GM12878 (cell line): ENCODE measurements around the gene KIRREL3. TPM values are rescaled to one million over a fixed set of nuclear protein-coding genes. Genes with fewer than 3 reads are reported as not detected.

Source experiments
- ATAC-seq: fragments of 200-7000 bp; cut with Tn5 transposase; 3 replicates; pipeline ENCODE4 v1.9.1; 2020; ENCODE audit warnings: mild to moderate bottlenecking, moderate library complexity
- BruUV-seq: library from RNA; stranded (reverse); fragments of 400-500 nt; replicated peaks from 2 replicates; lab custom pipeline; 2021; lab: Mats Ljungman, UMichigan
- CTCF ChIA-PET: fragments of 300-600 bp; sonication (Branson Sonifier 250); formaldehyde crosslinking; extraction: SDS; loops from one replicate; lab custom pipeline; 2021; ENCODE audit warnings: inconsistent platforms; lab: Yijun Ruan, JAX
- POLR2A ChIA-PET: fragments of 350-600 bp; formaldehyde crosslinking; extraction: SDS; loops from one replicate; lab custom pipeline; 2021; ENCODE audit warnings: inconsistent platforms; lab: Charles Lee
- RAD21 ChIA-PET: fragments of 300-600 bp; sonication (Branson Sonifier 250); formaldehyde crosslinking; loops from one replicate; lab custom pipeline; 2023; ENCODE audit warnings: antibody characterized with exemption; ENCODE audit not compliant: unreplicated experiment; lab: Charles Lee
- SMC1A ChIA-PET: fragments of 300-600 bp; sonication (Branson Sonifier 250); formaldehyde crosslinking; loops from one replicate; lab custom pipeline; 2023; ENCODE audit not compliant: unreplicated experiment, uncharacterized antibody; lab: Charles Lee
- DNase-seq: peaks from one replicate; pipeline ENCODE4 v3.0.0-alpha.2; 2011; ENCODE audit warnings: low read depth, low spot score
- FAIRE-seq: peaks from 3 replicates; lab custom pipeline; 2011; peaks lifted over from hg19 to GRCh38; lab: Jason Lieb, UNC
- H2AFZ ChIP-seq: 2 replicates; pipeline ENCODE4 v1.6.0; 2011; ENCODE audit warnings: low read depth, low read length, control low read depth; ENCODE audit not compliant: control insufficient read depth
- H3K27ac ChIP-seq: 2 replicates; pipeline ENCODE4 v1.5.1; 2011; ENCODE audit warnings: control low read depth; ENCODE audit not compliant: control insufficient read depth, insufficient read depth
- H3K27me3 ChIP-seq, 2 experiments: replicated peaks in 1 of 2; 2 replicates each; pipeline versions ENCODE4 v1.6.0 to v1.6.1; 2011; ENCODE audit warnings: low read length in 1 of 2; ENCODE audit not compliant: control insufficient read depth in 2 of 2, insufficient read depth in 2 of 2
- H3K36me3 ChIP-seq, 2 experiments: 2 replicates each; pipeline ENCODE4 v1.5.1; 2011; ENCODE audit warnings: low read length in 1 of 2; ENCODE audit not compliant: control insufficient read depth in 2 of 2, insufficient read depth in 2 of 2
- H3K4me1 ChIP-seq: 2 replicates; pipeline ENCODE4 v1.6.1; 2011; ENCODE audit warnings: mild to moderate bottlenecking, low read length, moderate library complexity, mixed read lengths; ENCODE audit not compliant: control insufficient read depth, insufficient read depth
- H3K4me2 ChIP-seq: 2 replicates; pipeline ENCODE4 v1.6.0; 2011; ENCODE audit warnings: control low read depth; ENCODE audit not compliant: control insufficient read depth, insufficient read depth
- H3K4me3 ChIP-seq: fragments of 200-600 bp; sonication (generic); 2 replicates; pipeline ENCODE4 v1.5.1; 2016
- H3K79me2 ChIP-seq: 2 replicates; pipeline ENCODE4 v1.6.0; 2011; ENCODE audit warnings: low read length; ENCODE audit not compliant: control insufficient read depth, insufficient read depth
- H3K9ac ChIP-seq: 2 replicates; pipeline ENCODE4 v1.8.0; 2011; ENCODE audit warnings: low read length, control low read depth, mixed read lengths; ENCODE audit not compliant: control insufficient read depth, insufficient read depth
- H3K9me3 ChIP-seq: replicated peaks from 3 replicates; pipeline ENCODE4 v1.5.1; 2011; ENCODE audit warnings: mild to moderate bottlenecking, low read length; ENCODE audit not compliant: control insufficient read depth, insufficient read depth
- H4K20me1 ChIP-seq: 2 replicates; pipeline ENCODE4 v1.6.0; 2011; ENCODE audit not compliant: control insufficient read depth, insufficient read depth
- EP300 ChIP-seq, 2 experiments: fragments of 150-350 bp in 1 of 2; IDR thresholded peaks; 2 replicates each; pipeline ENCODE4 v1.6.1; 2011 to 2012; ENCODE audit warnings: low read depth in 2 of 2, low read length in 2 of 2, borderline replicate concordance in 1 of 2, improper control_type of control experiment in 1 of 2, inconsistent platforms in 1 of 2; ENCODE audit not compliant: control insufficient read depth in 1 of 2
- NFYB ChIP-seq: IDR thresholded peaks from 2 replicates; pipeline ENCODE4 v1.6.1; 2011; ENCODE audit warnings: low read depth, mild to moderate bottlenecking, low read length, improper control_type of control experiment, moderate library complexity; ENCODE audit not compliant: insufficient read depth
- NRF1 ChIP-seq: conservative IDR thresholded peaks from 2 replicates; pipeline ENCODE4 v1.6.1; 2011; ENCODE audit warnings: mild to moderate bottlenecking, low read depth, low read length, improper control_type of control experiment
- RAD51 ChIP-seq: fragments of 450-650 bp; IDR thresholded peaks from 2 replicates; pipeline ENCODE4 v1.6.1; 2016; ENCODE audit warnings: moderate library complexity, mild to moderate bottlenecking, inconsistent platforms
- SIX5 ChIP-seq: IDR thresholded peaks from 2 replicates; pipeline ENCODE4 v1.6.1; 2011; ENCODE audit warnings: mild to moderate bottlenecking, low read depth, low read length, moderate library complexity; ENCODE audit not compliant: severe bottlenecking
- SMAD5 ChIP-seq: IDR thresholded peaks from 2 replicates; pipeline ENCODE4 v1.6.1; 2016; ENCODE audit warnings: antibody characterized with exemption, low read depth
- SMARCA5 ChIP-seq: fragments of 450-650 bp; IDR thresholded peaks from 2 replicates; pipeline ENCODE4 v1.6.1; 2017; ENCODE audit warnings: mild to moderate bottlenecking
- SREBF1 ChIP-seq: IDR thresholded peaks from 2 replicates; pipeline ENCODE4 v1.6.1; 2012; ENCODE audit warnings: mild to moderate bottlenecking, low read length
- STAT1 ChIP-seq: fragments of 450-650 bp; conservative IDR thresholded peaks from 2 replicates; pipeline ENCODE4 v1.6.1; 2014; ENCODE audit warnings: antibody characterized with exemption, mild to moderate bottlenecking
- TCF3 ChIP-seq: IDR thresholded peaks from 2 replicates; pipeline ENCODE4 v1.6.1; 2012; ENCODE audit warnings: low read depth, mild to moderate bottlenecking, low read length, borderline replicate concordance; ENCODE audit not compliant: insufficient read depth
- ZSCAN29 ChIP-seq: fragments of 450-650 bp; IDR thresholded peaks from 2 replicates; pipeline ENCODE4 v1.6.1; 2017; ENCODE audit warnings: mild to moderate bottlenecking, moderate library complexity
- ZZZ3 ChIP-seq: IDR thresholded peaks from 2 replicates; pipeline ENCODE4 v1.6.1; 2011; ENCODE audit warnings: low read depth; ENCODE audit not compliant: control insufficient read depth, insufficient read length
- WGBS: methylation state at CpG from one replicate; pipeline ENCODE4 v1.1.6; 2016; ENCODE audit warnings: low lambda C conversion rate; ENCODE audit not compliant: insufficient replicate concordance, insufficient coverage; ENCODE audit errors: missing lambda C conversion rate; 5-methylcytosine and 5-hydroxymethylcytosine counted together
- in situ Hi-C: fragments of 300-500 bp; cut with MboI; formaldehyde crosslinking; loops from 9 replicates; pipeline ENCODE4 v1.14.3; 2018; ENCODE audit warnings: mixed read lengths
- intact Hi-C: fragments of 100-400 bp; cut with micrococcal nuclease; formaldehyde crosslinking; loops from one replicate; pipeline ENCODE4 v1.14.2; 2022; ENCODE audit not compliant: unreplicated experiment
- polyA plus RNA-seq, 11 experiments: library from polyadenylated mRNA; depleted of rRNA in 4 of 11; unstranded in 6 of 11; stranded (reverse) in 5 of 11; fragments of >200 nt; fragmentation: Nextera tagmentation in 4 of 11; fragmentation: Illumina TruSeq in 1 of 11; extraction: Ambion mirVana in 4 of 11; extraction: Trizol in 1 of 11; gene quantifications; 1 replicate in 1 of 11; 2 replicates in 10 of 11; pipeline versions ENCODE4 v1.2.1 to v1.2.3, GENCODE V29; 2011 to 2016; ENCODE audit warnings: inconsistent platforms in 2 of 11, missing spikeins in 2 of 11, low read depth in 1 of 11
- total RNA-seq, 4 experiments: library from RNA; depleted of rRNA in 3 of 4; stranded (reverse); fragments of >200 nt in 3 of 4; fragmentation: Illumina TruSeq in 1 of 4; extraction: Trizol in 1 of 4; gene quantifications; 2 replicates each; pipeline versions ENCODE4 v1.2.1 to v1.2.3, GENCODE V29; 2013 to 2021
- TF ChIP-seq, protein P1 (sequence below): fragments of 450-650 bp; IDR thresholded peaks from 2 replicates; pipeline ENCODE4 v1.6.1; 2017; ENCODE audit warnings: mild to moderate bottlenecking, low read depth, inconsistent platforms; ENCODE audit not compliant: poor library complexity, severe bottlenecking
- TF ChIP-seq, protein P2 (sequence below): fragments of 450-650 bp; IDR thresholded peaks from 2 replicates; pipeline ENCODE4 v1.6.1; 2016; ENCODE audit warnings: mild to moderate bottlenecking
- TF ChIP-seq, protein P3 (sequence below): fragments of 450-650 bp; IDR thresholded peaks from 2 replicates; pipeline ENCODE4 v1.6.1; 2017; ENCODE audit warnings: mild to moderate bottlenecking, moderate library complexity

The KIRREL3 gene
- total and polyA plus RNA-seq, 10 of the 15 experiments (the other 5 are each of a cell fraction or from before 2014, with no cell fraction given): under 0.01 TPM; not detected in 9

DNA sequence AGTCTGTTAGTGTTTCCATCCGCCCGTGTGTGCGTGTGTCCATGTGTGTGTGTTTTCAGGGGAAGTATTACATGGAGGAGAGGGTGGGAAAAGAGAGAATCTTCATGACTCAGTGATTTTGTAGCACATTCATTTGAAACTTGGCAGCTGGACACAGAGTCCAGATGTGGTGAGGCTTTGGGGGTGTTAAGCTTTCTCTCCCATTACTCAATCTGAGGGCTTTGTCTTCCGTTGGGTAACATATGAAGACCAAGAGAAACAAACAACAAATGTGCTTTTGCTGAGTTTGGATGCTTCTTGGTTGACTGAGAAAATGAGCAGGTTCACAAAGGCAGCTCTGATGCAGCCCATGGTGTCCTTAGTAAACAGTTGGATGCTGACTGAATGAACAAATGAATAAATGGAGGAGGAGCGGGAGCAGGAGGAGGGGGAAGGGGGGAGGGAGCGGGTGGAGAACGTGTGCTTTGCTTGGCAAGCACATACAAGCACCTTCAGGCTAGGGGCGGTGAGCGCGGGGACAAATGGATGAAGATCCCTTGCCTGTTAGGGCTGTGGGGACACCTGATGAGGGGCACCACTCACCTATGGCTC, 540.8 kb downstream of the KIRREL3 start (continued):
- TF ChIP-seq, protein P1, sequence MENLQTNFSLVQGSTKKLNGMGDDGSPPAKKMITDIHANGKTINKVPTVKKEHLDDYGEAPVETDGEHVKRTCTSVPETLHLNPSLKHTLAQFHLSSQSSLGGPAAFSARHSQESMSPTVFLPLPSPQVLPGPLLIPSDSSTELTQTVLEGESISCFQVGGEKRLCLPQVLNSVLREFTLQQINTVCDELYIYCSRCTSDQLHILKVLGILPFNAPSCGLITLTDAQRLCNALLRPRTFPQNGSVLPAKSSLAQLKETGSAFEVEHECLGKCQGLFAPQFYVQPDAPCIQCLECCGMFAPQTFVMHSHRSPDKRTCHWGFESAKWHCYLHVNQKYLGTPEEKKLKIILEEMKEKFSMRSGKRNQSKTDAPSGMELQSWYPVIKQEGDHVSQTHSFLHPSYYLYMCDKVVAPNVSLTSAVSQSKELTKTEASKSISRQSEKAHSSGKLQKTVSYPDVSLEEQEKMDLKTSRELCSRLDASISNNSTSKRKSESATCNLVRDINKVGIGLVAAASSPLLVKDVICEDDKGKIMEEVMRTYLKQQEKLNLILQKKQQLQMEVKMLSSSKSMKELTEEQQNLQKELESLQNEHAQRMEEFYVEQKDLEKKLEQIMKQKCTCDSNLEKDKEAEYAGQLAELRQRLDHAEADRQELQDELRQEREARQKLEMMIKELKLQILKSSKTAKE: no peak
- TF ChIP-seq SMAD5 (no peak), RAD51 (no peak), STAT1 (no peak)
- TF ChIP-seq, protein P2, sequence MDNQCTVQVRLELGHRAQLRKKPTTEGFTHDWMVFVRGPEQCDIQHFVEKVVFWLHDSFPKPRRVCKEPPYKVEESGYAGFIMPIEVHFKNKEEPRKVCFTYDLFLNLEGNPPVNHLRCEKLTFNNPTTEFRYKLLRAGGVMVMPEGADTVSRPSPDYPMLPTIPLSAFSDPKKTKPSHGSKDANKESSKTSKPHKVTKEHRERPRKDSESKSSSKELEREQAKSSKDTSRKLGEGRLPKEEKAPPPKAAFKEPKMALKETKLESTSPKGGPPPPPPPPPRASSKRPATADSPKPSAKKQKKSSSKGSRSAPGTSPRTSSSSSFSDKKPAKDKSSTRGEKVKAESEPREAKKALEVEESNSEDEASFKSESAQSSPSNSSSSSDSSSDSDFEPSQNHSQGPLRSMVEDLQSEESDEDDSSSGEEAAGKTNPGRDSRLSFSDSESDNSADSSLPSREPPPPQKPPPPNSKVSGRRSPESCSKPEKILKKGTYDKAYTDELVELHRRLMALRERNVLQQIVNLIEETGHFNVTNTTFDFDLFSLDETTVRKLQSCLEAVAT: no peak

DNA sequence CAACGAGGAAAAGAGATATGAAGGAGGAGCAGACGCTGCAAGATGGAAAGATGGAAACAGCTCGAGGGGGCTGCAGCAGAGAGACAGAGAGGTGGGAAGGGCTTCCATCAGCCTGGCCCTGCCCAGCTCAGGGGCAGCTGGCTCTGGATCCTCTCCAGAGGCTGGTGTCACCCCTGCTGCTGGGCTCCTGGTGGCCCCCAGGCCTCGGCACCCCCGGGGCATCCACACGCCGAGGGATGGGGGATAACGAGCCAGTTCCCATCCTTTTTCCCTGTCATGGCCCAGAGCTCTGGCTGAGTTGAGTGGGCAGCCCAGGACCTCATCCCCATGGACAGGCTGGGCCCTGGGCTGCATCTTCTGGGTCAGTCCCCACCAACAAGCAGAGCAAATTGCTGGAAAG, 542.8 kb downstream of the KIRREL3 start:
- Histone ChIP-seq H3K79me2 (no peaks in the 10 kb centered on the region), H3K9ac (no peak overlapping the region), H3K4me2 (no peak overlapping the region), H3K27me3 (no peaks in the 10 kb centered on the region; a peak in 2 of 4 replicates), H3K4me1 (no peaks in the 10 kb centered on the region), H3K4me3 (no peak overlapping the region), H3K27ac (no peak overlapping the region), H2AFZ (no peak overlapping the region), H3K36me3 (no peaks in the 10 kb centered on the region), H4K20me1 (no peaks in the 10 kb centered on the region), H3K9me3 (no peaks in the 10 kb centered on the region)
- no TSS peak for BruUV-seq
- ChIA-PET CTCF (interaction anchor here (2.7 kb wide), 1 partner anchor 23 kb away, joined by 14 read pairs; no protein-coding TSS in a partner anchor), RAD21 (no interaction called here), SMC1A (interaction anchor here (0.9 kb wide), 1 partner anchor 11 kb away, joined by 3 read pairs; no protein-coding TSS in a partner anchor), POLR2A (no interaction called here)
- no peak for ATAC-seq
- TF ChIP-seq SIX5 (no peak), ZSCAN29 (no peak), SMARCA5 (no peak), NFYB (no peak), ZZZ3 (no peak), TCF3 (no peak), NRF1 (no peak), SREBF1 (no peak), RAD51 (no peak), EP300 (IDR thresholded peaks at IDR 0.05; ENCODE audit: borderline replicate concordance in 1 of 2, control insufficient read depth in 1 of 2, low read depth in 2 of 2, low read length in 2 of 2) (no peak)
- TF ChIP-seq, protein P3, sequence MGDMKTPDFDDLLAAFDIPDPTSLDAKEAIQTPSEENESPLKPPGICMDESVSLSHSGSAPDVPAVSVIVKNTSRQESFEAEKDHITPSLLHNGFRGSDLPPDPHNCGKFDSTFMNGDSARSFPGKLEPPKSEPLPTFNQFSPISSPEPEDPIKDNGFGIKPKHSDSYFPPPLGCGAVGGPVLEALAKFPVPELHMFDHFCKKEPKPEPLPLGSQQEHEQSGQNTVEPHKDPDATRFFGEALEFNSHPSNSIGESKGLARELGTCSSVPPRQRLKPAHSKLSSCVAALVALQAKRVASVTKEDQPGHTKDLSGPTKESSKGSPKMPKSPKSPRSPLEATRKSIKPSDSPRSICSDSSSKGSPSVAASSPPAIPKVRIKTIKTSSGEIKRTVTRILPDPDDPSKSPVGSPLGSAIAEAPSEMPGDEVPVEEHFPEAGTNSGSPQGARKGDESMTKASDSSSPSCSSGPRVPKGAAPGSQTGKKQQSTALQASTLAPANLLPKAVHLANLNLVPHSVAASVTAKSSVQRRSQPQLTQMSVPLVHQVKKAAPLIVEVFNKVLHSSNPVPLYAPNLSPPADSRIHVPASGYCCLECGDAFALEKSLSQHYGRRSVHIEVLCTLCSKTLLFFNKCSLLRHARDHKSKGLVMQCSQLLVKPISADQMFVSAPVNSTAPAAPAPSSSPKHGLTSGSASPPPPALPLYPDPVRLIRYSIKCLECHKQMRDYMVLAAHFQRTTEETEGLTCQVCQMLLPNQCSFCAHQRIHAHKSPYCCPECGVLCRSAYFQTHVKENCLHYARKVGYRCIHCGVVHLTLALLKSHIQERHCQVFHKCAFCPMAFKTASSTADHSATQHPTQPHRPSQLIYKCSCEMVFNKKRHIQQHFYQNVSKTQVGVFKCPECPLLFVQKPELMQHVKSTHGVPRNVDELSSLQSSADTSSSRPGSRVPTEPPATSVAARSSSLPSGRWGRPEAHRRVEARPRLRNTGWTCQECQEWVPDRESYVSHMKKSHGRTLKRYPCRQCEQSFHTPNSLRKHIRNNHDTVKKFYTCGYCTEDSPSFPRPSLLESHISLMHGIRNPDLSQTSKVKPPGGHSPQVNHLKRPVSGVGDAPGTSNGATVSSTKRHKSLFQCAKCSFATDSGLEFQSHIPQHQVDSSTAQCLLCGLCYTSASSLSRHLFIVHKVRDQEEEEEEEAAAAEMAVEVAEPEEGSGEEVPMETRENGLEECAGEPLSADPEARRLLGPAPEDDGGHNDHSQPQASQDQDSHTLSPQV: no peak
- no peak for FAIRE-seq
- intact Hi-C loops (no loop called here), in situ Hi-C loops (no loop called here)
- 53% methylated on average over 8 of the region's 8 CpGs for WGBS
- no peak for DNase-seq
